Testis (tissue), 3 donors: Measurements from ENCODE around the gene MRPL10. TPM values are rescaled to one million over a fixed set of nuclear protein-coding genes. Genes with fewer than 3 reads are reported as not detected.

Experiments used
- DNase-seq: peaks from one replicate; pipeline ENCODE4 v3.0.0-alpha.2; 2019
- H3K27ac ChIP-seq, 2 donors: fragments of 200-600 bp; sonication (generic); one replicate each; pipeline ENCODE4 v1.5.1; 2019
- H3K27me3 ChIP-seq: fragments of 200-600 bp; sonication (generic); one replicate; pipeline ENCODE4 v1.5.1; 2019
- H3K36me3 ChIP-seq: fragments of 200-600 bp; sonication (generic); one replicate; pipeline ENCODE4 v1.5.1; 2017; ENCODE audit warnings: low read depth; ENCODE audit errors: missing control alignments
- H3K4me1 ChIP-seq: fragments of 200-600 bp; sonication (generic); one replicate; pipeline ENCODE4 v1.5.1; 2019
- H3K4me3 ChIP-seq, 2 donors: fragments of 200-600 bp; sonication (generic); one replicate each; pipeline ENCODE4 v1.5.1; 2017 to 2019
- H3K9me3 ChIP-seq: fragments of 200-600 bp; sonication (generic); one replicate; pipeline ENCODE4 v1.5.1; 2017
- POLR2A ChIP-seq: fragments of 450-650 bp; IDR thresholded peaks from one replicate; pipeline ENCODE4 v1.6.1; 2017; ENCODE audit warnings: antibody characterized with exemption, mild to moderate bottlenecking, moderate library complexity
- WGBS, 2 donors: methylation state at CpG; one replicate each; pipeline ENCODE4 v1.1.5; 2018; 5-methylcytosine and 5-hydroxymethylcytosine counted together
- intact Hi-C: fragments of 100-400 bp; cut with DNase I; formaldehyde crosslinking; loops from one replicate; pipeline ENCODE4 v1.15.1; 2023; ENCODE audit warnings: low total_unique reads
- polyA plus RNA-seq: library from polyadenylated mRNA; stranded (reverse); fragments of 350-450 nt; fragmentation: Illumina TruSeq; extraction: RNeasy Lipid Tissue Mini Kit (QIAGEN cat#74804); gene quantifications from one replicate; pipeline ENCODE4 v1.2.3, GENCODE V29; 2014; ENCODE audit warnings: low read depth, low replicate concordance; ENCODE audit not compliant: insufficient read depth
- total RNA-seq, 2 donors: library from RNA; depleted of rRNA; stranded (reverse); fragments of >200 nt; gene quantifications; one replicate each; pipeline ENCODE4 v1.2.3, GENCODE V29; 2016
- TF ChIP-seq, protein P1 (sequence below), 3 experiments: fragments of 450-650 bp in 2 of 3; fragments of 200-600 bp in 1 of 3; sonication (generic) in 1 of 3; IDR thresholded peaks; one replicate each; pipeline ENCODE4 v1.5.1; 2016 to 2019; ENCODE audit warnings: antibody characterized with exemption in 3 of 3, mild to moderate bottlenecking in 2 of 3, moderate library complexity in 1 of 3

Gene MRPL10
- total and polyA plus RNA-seq, 3 donors from 2014 or later: 47.1 to 51.5 (median 47.4) TPM

DNA sequence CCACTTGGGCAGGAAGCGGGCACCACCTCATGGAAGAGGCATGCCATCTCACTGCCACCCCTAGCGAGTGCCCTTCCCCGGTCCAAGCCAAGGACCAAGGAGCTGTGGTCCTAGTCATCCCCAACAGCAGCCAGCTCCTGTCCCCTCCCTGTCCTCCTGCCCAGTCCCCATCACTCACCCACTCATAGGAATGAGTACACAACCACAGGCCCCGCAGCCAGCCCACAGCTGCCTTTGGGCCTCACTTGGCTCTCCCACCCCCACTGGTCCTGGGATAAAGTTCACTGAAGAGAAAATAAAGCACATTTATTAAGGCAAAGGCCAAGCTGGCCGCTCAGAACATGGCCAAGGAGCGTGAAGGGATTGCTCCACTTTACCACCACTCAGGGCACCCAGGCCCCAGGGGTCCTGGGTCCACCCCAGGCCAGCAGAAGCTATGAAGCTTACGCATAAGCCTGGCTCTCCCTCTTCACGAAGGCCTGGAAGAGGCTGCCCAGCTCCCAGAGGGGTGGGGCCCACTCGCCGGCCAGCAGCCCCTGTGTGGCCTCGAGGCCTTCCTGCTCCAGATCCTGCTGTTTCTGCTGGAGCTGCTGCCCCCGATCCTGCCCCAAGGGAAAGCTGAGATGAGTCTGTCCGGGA, 6.2 kb upstream of the MRPL10 start:
- 66 to 69% methylated on average over 7 to 13 of the region's 13 CpGs for whole genome bisulfite sequencing, 2 donors
- Histone ChIP-seq H3K36me3 (no peaks in the 10 kb centered on the region), H3K9me3 (no peaks in the 10 kb centered on the region), H3K4me1 (peaks cover 18% of the 10 kb centered on the region), H3K27ac (peak overlapping the region in 1 of 2 donors; percentile 10), H3K27me3 (no peaks in the 10 kb centered on the region), H3K4me3 (no peak overlapping the region)
- peak; percentile 30 for DNase-seq
- TF ChIP-seq, protein P1, sequence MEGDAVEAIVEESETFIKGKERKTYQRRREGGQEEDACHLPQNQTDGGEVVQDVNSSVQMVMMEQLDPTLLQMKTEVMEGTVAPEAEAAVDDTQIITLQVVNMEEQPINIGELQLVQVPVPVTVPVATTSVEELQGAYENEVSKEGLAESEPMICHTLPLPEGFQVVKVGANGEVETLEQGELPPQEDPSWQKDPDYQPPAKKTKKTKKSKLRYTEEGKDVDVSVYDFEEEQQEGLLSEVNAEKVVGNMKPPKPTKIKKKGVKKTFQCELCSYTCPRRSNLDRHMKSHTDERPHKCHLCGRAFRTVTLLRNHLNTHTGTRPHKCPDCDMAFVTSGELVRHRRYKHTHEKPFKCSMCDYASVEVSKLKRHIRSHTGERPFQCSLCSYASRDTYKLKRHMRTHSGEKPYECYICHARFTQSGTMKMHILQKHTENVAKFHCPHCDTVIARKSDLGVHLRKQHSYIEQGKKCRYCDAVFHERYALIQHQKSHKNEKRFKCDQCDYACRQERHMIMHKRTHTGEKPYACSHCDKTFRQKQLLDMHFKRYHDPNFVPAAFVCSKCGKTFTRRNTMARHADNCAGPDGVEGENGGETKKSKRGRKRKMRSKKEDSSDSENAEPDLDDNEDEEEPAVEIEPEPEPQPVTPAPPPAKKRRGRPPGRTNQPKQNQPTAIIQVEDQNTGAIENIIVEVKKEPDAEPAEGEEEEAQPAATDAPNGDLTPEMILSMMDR (IDR thresholded peaks at IDR 0.05): no peak
- TF ChIP-seq POLR2A: no peak
- intact Hi-C loops: no loop called here

DNA sequence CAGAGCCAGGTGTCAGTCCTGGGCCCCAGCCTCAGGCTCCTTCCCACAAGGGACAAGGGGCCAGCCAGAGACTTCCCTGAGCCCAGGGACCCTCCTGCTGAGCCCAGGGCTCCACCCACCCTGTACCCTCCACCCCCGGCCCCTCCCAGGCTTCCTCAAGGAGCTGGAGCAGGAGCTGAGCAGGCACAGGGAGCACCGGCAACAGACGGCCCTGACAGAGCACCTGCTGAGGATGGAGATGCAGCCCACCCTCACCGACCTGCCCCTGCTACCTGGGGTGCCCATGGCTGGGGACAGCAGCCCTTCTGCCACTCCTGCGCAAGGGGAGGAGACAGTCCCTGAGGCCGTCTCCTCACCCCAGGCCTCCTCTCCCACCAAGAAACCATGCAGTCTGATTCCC, 5.3 kb upstream of the MRPL10 start:
- intact Hi-C loops: no loop called here
- 82% methylated on average over 6 of the region's 6 CpGs; no CpG with 5 or more reads in 1 of the 2 donors for WGBS, 2 donors
- Histone ChIP-seq H3K27ac (no peak overlapping the region), H3K9me3 (no peaks in the 10 kb centered on the region), H3K4me1 (peaks cover 18% of the 10 kb centered on the region), H3K36me3 (no peaks in the 10 kb centered on the region), H3K27me3 (no peaks in the 10 kb centered on the region), H3K4me3 (no peak overlapping the region)
- no peak for TF ChIP-seq POLR2A
- TF ChIP-seq, protein P1 (IDR thresholded peaks at IDR 0.05): no peak
- DNase-seq: no peak

- 65 to 67% methylated on average over 5 of the region's 5 CpGs for WGBS, 2 donors
- Histone ChIP-seq H3K4me1 (peaks cover 13% of the 10 kb centered on the region), H3K4me3 (no peak overlapping the region), H3K9me3 (no peaks in the 10 kb centered on the region), H3K27ac (no peak overlapping the region), H3K36me3 (no peaks in the 10 kb centered on the region), H3K27me3 (no peaks in the 10 kb centered on the region)
- intact Hi-C loops: no loop called here
- TF ChIP-seq, protein P1 (IDR thresholded peaks at IDR 0.05): no peak
- no peak for TF ChIP-seq POLR2A
- no peak for DNase-seq
Observed at GRCh38 chr17:47834756-47835155, 3.4 kb upstream of the MRPL10 start.

DNA sequence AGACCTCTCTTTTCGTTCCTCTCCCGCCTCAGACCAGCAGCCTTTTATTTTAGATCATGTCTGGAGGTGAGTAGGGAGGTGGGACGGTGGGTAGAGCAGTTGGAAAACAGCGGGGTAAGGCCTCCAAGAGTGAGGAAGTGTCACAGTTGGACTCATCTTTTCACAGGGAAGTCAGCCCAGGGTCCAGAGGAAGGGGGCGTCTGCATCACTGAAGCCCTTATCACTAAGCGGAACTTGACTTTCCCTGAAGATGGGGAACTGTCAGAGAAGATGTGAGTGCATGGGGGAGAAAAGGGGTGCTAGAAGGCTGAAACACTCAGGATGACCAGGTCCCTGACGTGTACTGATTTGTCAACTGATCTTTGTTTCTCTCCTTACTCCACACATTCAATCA, 590 bp upstream of the MRPL10 start:
- no peak for DNase-seq
- H3K9me3 ChIP-seq: no peaks in the 10 kb centered on the region
- H3K36me3 ChIP-seq: no peaks in the 10 kb centered on the region
- 9% methylated on average over 7 of the region's 7 CpGs for WGBS, 2 donors
- intact Hi-C loops: no loop called here
- peaks cover 13% of the 10 kb centered on the region for H3K4me1 ChIP-seq
- H3K4me3 ChIP-seq: peak overlapping the region; percentile 67 to 78
- TF ChIP-seq, protein P1 (IDR thresholded peaks at IDR 0.05): no peak
- TF ChIP-seq POLR2A: no peak
- no peaks in the 10 kb centered on the region for H3K27me3 ChIP-seq
- no peak overlapping the region for H3K27ac ChIP-seq

DNA sequence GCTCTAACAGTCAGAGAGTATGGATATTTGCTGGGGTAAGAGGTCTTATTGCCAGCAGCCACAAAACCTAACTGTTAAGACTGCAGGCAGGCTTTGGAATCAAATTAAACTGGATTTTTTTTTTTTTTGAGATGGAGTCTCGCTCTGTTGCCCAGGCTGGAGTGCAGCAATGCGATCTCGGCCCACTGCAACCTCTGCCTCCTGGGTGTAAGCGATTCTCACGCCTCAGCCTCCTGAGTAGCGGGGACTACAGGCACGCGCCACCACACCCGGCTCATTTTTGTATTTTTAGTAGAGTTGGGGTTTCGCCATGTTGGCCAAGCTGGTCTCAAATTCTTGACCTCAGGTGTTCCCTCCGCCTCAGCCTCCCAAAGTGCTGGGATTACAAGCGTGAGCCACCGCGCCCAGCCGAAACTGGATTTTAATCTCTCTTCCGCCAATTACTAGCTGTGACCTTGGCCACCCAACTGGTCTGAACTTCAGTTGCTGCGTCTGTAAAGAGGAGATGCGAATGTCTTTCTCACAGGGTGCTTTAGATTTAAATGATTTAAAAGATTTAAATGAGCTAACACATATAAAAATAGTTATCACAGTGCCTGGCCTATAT, 842 bp downstream of the MRPL10 start:
- DNase-seq: no peak
- 40 to 50% methylated on average over 18 of the region's 18 CpGs for whole genome bisulfite sequencing, 2 donors
- H3K36me3 ChIP-seq: no peaks in the 10 kb centered on the region
- no peak for TF ChIP-seq POLR2A
- TF ChIP-seq, protein P1 (IDR thresholded peaks at IDR 0.05): no peak
- peaks cover 13% of the 10 kb centered on the region for H3K4me1 ChIP-seq
- no peaks in the 10 kb centered on the region for H3K27me3 ChIP-seq
- peak overlapping the region in 1 of 2 donors; percentile 54 for H3K27ac ChIP-seq
- peak overlapping the region; percentile 67 to 78 for H3K4me3 ChIP-seq
- intact Hi-C loops: no loop called here
- no peaks in the 10 kb centered on the region for H3K9me3 ChIP-seq
